A549 (cell line): ENCODE measurements around the gene ATN1. TPM values are rescaled to one million over a fixed set of nuclear protein-coding genes. Genes with fewer than 3 reads are reported as not detected.
A peak's percentile ranks its signal among the peaks of the same experiment; 100 is the strongest.

ENCODE experiments used
- CBX2 ChIP-seq: fragments of 200-600 bp; sonication (generic); IDR thresholded peaks from 2 replicates; pipeline ENCODE4 v1.6.1; 2016; ENCODE audit warnings: low read depth, mild to moderate bottlenecking, borderline replicate concordance
- CHD4 ChIP-seq: fragments of 200-600 bp; sonication (generic); IDR thresholded peaks from 2 replicates; pipeline ENCODE4 v1.6.1; 2016; ENCODE audit warnings: antibody characterized with exemption, mild to moderate bottlenecking, borderline replicate concordance
- EHMT2 ChIP-seq: fragments of 200-600 bp; sonication (generic); IDR thresholded peaks from 2 replicates; pipeline ENCODE4 v1.6.1; 2016; ENCODE audit warnings: antibody characterized with exemption, low read depth, mild to moderate bottlenecking, moderate library complexity
- EP300 ChIP-seq, 2 experiments: fragments of >200 bp; sonication (Bioruptor Twin); formaldehyde crosslinking; IDR thresholded peaks; 2 replicates in 1 of 2; 3 replicates in 1 of 2; pipeline ENCODE4 v1.6.1; 2016 to 2017
- FOSL2 ChIP-seq, 2 experiments: fragments of 450-650 bp in 1 of 2; fragments of >200 bp in 1 of 2; sonication (Bioruptor Twin) in 1 of 2; formaldehyde crosslinking; IDR thresholded peaks; 2 replicates each; pipeline versions ENCODE4 v1.5.0 to v1.6.1; 2016 to 2020; ENCODE audit warnings: mild to moderate bottlenecking in 1 of 2, moderate library complexity in 1 of 2
- HEYL ChIP-seq: fragments of 250-450 bp; sonication (Bioruptor Pico); IDR thresholded peaks from 2 replicates; pipeline ENCODE4 v1.8.0; 2021; ENCODE audit warnings: mild to moderate bottlenecking, moderate library complexity
- JUN ChIP-seq, 2 experiments: fragments of >200 bp; sonication (Bioruptor Twin); formaldehyde crosslinking; IDR thresholded peaks; 2 replicates in 1 of 2; 3 replicates in 1 of 2; pipeline ENCODE4 v1.6.1; 2016 to 2017
- KDM1A ChIP-seq: fragments of 200-600 bp; sonication (generic); IDR thresholded peaks from 2 replicates; pipeline ENCODE4 v1.6.1; 2016; ENCODE audit warnings: low read depth, mild to moderate bottlenecking
- MAFK ChIP-seq: fragments of 450-650 bp; IDR thresholded peaks from 2 replicates; pipeline ENCODE4 v1.6.1; 2014; ENCODE audit not compliant: partially characterized antibody
- MAZ ChIP-seq: fragments of 150-350 bp; IDR thresholded peaks from 2 replicates; pipeline ENCODE4 v1.6.1; 2014; ENCODE audit warnings: antibody characterized with exemption, low read depth, low read length, borderline replicate concordance
- POLR2A ChIP-seq: IDR thresholded peaks from 2 replicates; pipeline ENCODE4 v1.6.1; 2012; ENCODE audit warnings: mild to moderate bottlenecking, low read length
- POLR2AphosphoS2 ChIP-seq: conservative IDR thresholded peaks from 2 replicates; pipeline ENCODE4 v1.6.1; 2012; ENCODE audit warnings: low read length, improper control_type of control experiment, inconsistent platforms
- RARB ChIP-seq: fragments of 250-450 bp; sonication (Bioruptor Pico); IDR thresholded peaks from 2 replicates; pipeline ENCODE4 v1.8.0; 2021; ENCODE audit warnings: mild to moderate bottlenecking, moderate library complexity
- RCOR1 ChIP-seq: fragments of 150-350 bp; IDR thresholded peaks from 2 replicates; pipeline ENCODE4 v1.6.1; 2014; ENCODE audit warnings: antibody characterized with exemption, low read length, low read depth
- SMC3 ChIP-seq: fragments of >200 bp; sonication (Bioruptor Twin); formaldehyde crosslinking; IDR thresholded peaks from 3 replicates; pipeline ENCODE4 v1.6.1; 2018; ENCODE audit warnings: inconsistent platforms
- TFCP2L1 ChIP-seq: fragments of 250-450 bp; sonication (Bioruptor Pico); IDR thresholded peaks from 2 replicates; pipeline ENCODE4 v1.5.0; 2021; ENCODE audit warnings: mild to moderate bottlenecking
- ZNF302 ChIP-seq: fragments of 250-450 bp; sonication (Bioruptor Pico); IDR thresholded peaks from 2 replicates; pipeline ENCODE4 v1.9.0; 2021; ENCODE audit warnings: inconsistent platforms, mild to moderate bottlenecking, moderate library complexity
- polyA plus RNA-seq, 4 experiments: library from polyadenylated mRNA; depleted of rRNA in 3 of 4; stranded (reverse); fragments of >200 nt; fragmentation: RNase III in 1 of 4; extraction: RNeasy Plus Mini Kit Qiagen cat#74134 plus additional on column Dnase treatment in 1 of 4; gene quantifications; 2 replicates in 3 of 4; 3 replicates in 1 of 4; pipeline ENCODE4 v1.2.3, GENCODE V29; 2011 to 2017
- TF ChIP-seq, protein P1 (sequence below): IDR thresholded peaks from 2 replicates; pipeline ENCODE4 v1.6.1; 2012; ENCODE audit warnings: low read depth, borderline replicate concordance
- TF ChIP-seq, protein P2 (sequence below): IDR thresholded peaks from 2 replicates; pipeline ENCODE4 v1.6.1; 2012
- TF ChIP-seq, protein P3 (sequence below): fragments of >200 bp; sonication (Bioruptor Twin); formaldehyde crosslinking; IDR thresholded peaks from 2 replicates; pipeline ENCODE4 v1.6.1; 2016
- TF ChIP-seq, protein P4 (sequence below): fragments of 450-650 bp; IDR thresholded peaks from 2 replicates; pipeline ENCODE4 v1.6.1; 2014; ENCODE audit warnings: antibody characterized with exemption
- TF ChIP-seq, protein P5 (sequence below): IDR thresholded peaks from 2 replicates; pipeline ENCODE4 v1.6.1; 2012
- TF ChIP-seq, protein P6 (sequence below): fragments of 250-450 bp; sonication (Bioruptor Pico); IDR thresholded peaks from 2 replicates; pipeline ENCODE4 v1.5.0; 2021; ENCODE audit warnings: mild to moderate bottlenecking, moderate library complexity, borderline replicate concordance
- TF ChIP-seq, protein P7 (sequence below): fragments of 150-350 bp; IDR thresholded peaks from 2 replicates; pipeline ENCODE4 v1.6.1; 2014; ENCODE audit warnings: low read depth, mild to moderate bottlenecking, low read length

ATN1 gene
- polyA plus RNA-seq, 2 of the 4 experiments (the other 2 are of a cell fraction) = 11.3 to 51.6 TPM

DNA sequence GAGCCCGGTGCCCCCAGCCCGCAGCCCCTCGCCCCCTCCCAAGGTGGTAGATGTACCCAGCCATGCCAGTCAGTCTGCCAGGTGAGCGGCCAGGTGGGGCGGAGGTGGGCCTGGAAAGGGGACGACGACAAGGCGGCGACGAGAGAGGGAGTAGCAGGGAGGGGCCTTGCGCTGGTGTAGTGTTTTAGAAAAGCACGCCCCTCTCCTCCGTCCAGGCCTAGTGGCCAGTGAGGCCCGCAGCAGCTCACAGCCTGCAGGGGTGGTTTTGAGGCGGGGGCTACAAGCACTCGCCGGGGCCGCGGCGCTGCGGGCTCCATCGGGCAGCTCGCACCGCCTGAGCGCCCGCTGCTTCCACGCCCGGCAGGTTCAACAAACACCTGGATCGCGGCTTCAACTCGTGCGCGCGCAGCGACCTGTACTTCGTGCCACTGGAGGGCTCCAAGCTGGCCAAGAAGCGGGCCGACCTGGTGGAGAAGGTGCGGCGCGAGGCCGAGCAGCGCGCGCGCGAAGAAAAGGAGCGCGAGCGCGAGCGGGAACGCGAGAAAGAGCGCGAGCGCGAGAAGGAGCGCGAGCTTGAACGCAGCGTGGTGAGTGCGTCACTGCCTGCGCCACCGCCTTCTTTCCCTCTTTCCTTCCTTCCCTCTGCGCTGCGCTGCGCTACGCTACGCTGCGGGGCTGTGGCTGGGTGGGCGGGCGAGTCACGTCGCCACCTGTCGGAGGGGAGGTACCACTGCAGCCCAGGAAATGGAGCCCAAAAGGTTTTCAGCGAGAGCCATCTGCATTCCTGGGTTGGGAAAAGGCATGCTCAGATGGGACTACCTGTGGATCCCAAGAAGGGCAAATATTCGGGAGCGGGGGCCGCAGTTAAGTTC is 10.0 kb downstream of the ATN1 start (continued):
- TF ChIP-seq, protein P1, sequence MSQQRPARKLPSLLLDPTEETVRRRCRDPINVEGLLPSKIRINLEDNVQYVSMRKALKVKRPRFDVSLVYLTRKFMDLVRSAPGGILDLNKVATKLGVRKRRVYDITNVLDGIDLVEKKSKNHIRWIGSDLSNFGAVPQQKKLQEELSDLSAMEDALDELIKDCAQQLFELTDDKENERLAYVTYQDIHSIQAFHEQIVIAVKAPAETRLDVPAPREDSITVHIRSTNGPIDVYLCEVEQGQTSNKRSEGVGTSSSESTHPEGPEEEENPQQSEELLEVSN = peak; percentile 99
- peak; percentile 91 for TF ChIP-seq TFCP2L1 (CRISPR knock-in tag)
- no peak for TF ChIP-seq EHMT2
- TF ChIP-seq CHD4 = no peak
- TF ChIP-seq ZNF302 = 0 out of 2 replicates have a peak, but pooled peaks have one; percentile 22
- no peak for TF ChIP-seq KDM1A
- TF ChIP-seq, protein P2, sequence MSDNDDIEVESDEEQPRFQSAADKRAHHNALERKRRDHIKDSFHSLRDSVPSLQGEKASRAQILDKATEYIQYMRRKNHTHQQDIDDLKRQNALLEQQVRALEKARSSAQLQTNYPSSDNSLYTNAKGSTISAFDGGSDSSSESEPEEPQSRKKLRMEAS = peak; percentile 99
- TF ChIP-seq RARB = peak; percentile 75
- peak; percentile 52 for TF ChIP-seq SMC3
- no peak for TF ChIP-seq RCOR1
- peak; percentile 92 for TF ChIP-seq POLR2A
- peak; percentile 97 to 99 for TF ChIP-seq JUN (IDR thresholded peaks at IDR 0.05)
- TF ChIP-seq HEYL (CRISPR knock-in tag) = no peak
- TF ChIP-seq, protein P3, sequence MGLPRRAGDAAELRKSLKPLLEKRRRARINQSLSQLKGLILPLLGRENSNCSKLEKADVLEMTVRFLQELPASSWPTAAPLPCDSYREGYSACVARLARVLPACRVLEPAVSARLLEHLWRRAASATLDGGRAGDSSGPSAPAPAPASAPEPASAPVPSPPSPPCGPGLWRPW = no peak
- TF ChIP-seq POLR2AphosphoS2 = no peak; the same call in 1 of the 2 replicates
- TF ChIP-seq FOSL2 (IDR thresholded peaks at IDR 0.05) = no peak
- TF ChIP-seq FOSL2 (CRISPR knock-in tag; IDR thresholded peaks at IDR 0.05) = no peak; the same call in 1 of the 2 replicates
- TF ChIP-seq, protein P4, sequence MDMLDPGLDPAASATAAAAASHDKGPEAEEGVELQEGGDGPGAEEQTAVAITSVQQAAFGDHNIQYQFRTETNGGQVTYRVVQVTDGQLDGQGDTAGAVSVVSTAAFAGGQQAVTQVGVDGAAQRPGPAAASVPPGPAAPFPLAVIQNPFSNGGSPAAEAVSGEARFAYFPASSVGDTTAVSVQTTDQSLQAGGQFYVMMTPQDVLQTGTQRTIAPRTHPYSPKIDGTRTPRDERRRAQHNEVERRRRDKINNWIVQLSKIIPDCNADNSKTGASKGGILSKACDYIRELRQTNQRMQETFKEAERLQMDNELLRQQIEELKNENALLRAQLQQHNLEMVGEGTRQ = peak; percentile 39
- TF ChIP-seq, protein P5, sequence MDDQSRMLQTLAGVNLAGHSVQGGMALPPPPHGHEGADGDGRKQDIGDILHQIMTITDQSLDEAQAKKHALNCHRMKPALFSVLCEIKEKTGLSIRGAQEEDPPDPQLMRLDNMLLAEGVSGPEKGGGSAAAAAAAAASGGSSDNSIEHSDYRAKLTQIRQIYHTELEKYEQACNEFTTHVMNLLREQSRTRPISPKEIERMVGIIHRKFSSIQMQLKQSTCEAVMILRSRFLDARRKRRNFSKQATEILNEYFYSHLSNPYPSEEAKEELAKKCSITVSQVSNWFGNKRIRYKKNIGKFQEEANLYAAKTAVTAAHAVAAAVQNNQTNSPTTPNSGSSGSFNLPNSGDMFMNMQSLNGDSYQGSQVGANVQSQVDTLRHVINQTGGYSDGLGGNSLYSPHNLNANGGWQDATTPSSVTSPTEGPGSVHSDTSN = peak; percentile 89
- no peak for TF ChIP-seq EP300 (IDR thresholded peaks at IDR 0.05)
- TF ChIP-seq, protein P6, sequence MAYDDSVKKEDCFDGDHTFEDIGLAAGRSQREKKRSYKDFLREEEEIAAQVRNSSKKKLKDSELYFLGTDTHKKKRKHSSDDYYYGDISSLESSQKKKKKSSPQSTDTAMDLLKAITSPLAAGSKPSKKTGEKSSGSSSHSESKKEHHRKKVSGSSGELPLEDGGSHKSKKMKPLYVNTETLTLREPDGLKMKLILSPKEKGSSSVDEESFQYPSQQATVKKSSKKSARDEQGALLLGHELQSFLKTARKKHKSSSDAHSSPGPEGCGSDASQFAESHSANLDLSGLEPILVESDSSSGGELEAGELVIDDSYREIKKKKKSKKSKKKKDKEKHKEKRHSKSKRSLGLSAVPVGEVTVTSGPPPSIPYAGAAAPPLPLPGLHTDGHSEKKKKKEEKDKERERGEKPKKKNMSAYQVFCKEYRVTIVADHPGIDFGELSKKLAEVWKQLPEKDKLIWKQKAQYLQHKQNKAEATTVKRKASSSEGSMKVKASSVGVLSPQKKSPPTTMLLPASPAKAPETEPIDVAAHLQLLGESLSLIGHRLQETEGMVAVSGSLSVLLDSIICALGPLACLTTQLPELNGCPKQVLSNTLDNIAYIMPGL (CRISPR knock-in tag) = peak; percentile 93; the same call in 1 of the 2 replicates
- TF ChIP-seq CBX2 = no peak
- no peak for TF ChIP-seq MAFK
- no peak for TF ChIP-seq MAZ
- TF ChIP-seq, protein P7, sequence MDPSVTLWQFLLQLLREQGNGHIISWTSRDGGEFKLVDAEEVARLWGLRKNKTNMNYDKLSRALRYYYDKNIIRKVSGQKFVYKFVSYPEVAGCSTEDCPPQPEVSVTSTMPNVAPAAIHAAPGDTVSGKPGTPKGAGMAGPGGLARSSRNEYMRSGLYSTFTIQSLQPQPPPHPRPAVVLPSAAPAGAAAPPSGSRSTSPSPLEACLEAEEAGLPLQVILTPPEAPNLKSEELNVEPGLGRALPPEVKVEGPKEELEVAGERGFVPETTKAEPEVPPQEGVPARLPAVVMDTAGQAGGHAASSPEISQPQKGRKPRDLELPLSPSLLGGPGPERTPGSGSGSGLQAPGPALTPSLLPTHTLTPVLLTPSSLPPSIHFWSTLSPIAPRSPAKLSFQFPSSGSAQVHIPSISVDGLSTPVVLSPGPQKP = no peak
